DMS53 (cell line): ENCODE data around the gene TMEM234.
A peak's percentile ranks its signal among the peaks of the same experiment; 100 is the strongest.

Experiments
- DNase-seq: peaks from one replicate; lab custom pipeline; 2025; lab: John Stamatoyannopoulos, UW

Gene TMEM234

DNA sequence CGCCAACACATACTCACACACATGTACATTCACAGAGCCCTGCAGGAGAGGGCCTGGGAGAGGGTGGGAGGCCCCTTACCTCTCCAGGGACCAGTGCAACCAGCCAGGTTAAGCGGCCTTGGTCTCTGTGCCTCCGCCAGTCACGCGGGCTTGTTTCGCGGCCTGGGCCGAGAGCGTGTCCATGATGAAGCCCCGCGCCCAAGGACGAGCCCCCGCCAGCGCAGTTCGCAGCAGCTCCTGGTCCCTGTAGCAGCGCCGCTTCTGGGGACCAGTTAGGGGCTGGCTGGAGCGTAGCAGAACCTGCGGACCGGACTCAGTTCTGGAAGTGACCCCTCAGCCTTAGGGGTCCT is 17.6 kb upstream of the TMEM234 start:
- peak; percentile 65 for DNase-seq

DNA sequence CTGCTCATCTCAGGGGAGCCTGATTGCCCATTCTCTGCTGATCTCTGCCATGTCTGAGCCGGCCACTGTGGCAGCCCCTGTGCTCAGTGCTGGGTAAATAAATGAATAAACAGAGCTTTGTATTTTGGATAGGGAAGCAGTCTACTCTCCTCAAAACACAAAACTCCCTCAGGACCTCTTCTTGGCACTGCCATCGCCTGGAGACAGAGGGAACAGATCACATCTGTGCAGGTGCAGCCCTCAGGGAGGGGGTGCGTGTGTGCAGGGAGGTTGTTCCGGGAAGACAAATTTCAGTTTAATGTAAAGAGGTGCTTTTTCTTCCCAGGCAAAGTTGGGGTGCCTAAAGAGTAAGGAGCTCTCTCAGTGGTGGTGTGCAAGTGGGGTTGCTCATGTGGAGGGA is 17.2 kb upstream of the TMEM234 start:
- peak; percentile 66 for DNase-seq

DNA sequence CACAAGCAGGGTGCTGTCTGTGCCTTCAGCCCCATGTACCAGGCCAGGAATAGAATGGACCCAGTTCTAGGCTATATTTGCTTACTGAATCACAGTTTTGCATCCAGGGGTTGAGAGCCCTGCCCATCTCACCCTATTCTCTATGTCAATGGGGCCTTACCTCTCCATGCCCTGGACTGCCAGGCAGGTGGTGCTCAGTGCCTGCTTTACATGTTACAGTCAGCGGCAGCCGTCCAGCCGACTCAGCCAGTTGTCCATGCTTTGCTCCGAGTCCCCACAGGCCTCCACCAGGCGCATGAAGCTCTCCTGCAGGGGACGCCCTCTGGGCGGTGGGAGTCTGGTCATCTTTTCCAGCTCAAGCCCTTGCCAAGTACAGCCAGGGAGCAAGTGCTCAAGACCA is 12.6 kb upstream of the TMEM234 start:
- no peak for DNase-seq

DNA sequence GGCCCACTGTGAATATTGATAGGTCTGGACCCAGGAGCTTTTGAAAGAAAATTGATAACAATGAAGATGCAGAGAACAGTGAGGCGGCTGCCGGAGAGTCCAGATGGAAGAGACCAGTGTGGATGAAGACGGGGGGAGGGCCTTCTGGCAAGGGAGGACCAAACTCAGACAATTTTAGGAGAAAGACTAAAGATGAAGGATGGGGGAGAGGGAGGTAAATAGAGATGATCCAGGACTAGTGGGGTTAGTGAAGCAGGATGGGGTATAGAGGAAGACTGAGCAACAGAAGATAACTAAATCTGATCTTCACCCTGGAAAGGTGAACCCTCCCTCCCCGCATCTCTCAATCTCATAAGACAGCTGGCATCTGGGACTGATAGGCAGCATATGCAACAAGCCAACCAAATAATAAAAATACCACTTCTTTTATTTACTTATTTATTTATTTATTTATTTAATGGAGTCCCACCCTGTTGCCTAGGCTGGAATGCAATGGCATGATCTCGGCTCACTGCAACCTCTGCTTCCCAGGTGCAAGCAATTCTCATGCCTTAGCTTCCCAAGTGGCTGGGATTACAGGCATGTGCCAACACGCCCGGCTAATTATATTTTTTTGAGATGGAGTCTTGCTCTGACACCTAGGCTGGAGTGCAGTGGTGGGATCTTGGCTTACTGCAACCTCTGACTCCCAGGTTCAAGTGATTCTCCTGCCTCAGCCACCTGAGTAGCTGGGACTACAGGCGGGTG is 10.6 kb upstream of the TMEM234 start:
- peak; percentile 43 for DNase-seq

DNA sequence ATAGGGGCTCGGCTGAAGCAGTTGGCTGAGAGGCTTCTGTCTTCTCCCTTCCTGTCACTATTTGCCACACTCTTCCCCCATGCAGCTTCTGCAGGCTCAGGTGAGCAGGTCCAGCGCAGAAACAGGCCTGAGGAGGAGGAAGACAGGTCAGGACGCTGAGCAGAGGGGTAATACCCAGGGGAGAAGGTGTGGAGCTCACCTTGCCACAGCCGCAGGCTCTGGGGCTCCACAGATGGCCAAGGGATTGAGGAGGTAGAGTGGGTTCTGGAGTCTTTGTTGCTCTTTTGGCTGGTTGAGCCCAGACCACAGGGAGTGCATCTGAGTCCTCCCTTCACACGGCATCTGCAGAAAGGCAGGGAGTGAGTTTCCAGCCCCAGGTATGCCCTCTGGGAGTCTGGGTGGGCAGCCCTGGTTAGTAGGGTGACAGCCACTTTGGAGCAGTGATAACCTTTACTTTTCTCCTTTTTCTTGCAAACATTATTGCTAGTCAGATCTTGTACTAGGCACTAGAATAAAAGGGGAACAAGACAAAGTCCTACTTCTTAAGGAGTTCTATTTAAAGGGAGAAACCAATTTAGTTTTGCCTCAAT is 9.8 kb upstream of the TMEM234 start:
- no peak for DNase-seq

DNA sequence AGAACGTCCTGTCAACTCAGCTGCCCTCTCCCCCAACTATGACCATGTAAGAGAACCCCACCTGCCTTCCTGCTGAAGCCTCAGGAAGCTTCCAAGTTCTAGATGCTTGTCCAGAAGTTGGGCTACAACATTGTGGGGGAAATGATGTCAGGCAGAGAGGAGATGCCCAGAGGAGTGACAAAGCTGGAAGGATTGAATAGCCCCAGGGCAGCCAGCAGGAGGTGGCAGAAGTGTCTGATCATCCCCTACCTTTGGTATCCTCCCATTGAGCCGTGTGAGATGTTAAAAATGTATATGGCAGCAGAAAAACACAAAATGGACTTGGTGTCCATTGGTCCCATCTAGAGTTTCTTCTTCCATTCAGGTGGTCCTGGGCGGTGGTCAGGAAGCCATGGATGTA is 6.6 kb upstream of the TMEM234 start:
- DNase-seq: no peak

DNA sequence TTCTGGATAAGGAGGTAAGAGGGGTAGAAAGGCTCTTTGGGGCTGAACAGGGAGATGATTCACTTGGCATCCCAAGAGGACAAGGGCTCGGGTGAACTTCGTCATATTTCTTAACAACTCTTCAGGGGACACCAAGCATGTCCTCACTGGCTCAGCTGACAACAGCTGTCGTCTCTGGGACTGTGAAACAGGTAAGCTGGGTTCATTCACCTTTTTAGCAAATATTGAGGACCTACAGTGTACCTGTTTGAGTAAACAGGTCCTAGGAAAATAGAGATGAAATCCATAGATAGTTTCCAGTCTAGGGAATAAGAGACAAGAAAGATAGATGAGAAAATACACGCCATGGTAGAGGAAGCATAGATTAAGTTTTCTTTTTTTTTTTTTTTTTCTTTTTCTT is 2.1 kb upstream of the TMEM234 start:
- DNase-seq: no peak

DNA sequence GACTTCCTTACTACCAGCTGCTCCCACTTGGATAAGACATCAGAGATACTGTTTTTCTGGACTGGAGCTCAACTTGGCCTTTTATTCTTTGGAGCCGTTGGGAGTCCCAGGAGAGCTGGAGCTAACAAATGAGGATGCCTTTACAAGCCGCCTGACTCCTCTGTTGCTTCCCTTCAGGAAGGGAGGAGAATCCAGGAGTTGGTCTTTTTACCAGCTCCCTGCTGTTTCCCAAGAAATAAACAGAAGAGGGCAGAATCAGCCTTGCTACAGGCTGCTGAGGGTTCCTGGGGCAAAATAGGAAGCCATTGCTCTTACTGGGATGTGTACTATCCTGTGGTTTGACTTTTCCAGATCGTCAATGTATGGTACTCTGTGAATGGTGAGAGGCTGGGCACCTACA is 1.5 kb upstream of the TMEM234 start:
- no peak for DNase-seq

DNA sequence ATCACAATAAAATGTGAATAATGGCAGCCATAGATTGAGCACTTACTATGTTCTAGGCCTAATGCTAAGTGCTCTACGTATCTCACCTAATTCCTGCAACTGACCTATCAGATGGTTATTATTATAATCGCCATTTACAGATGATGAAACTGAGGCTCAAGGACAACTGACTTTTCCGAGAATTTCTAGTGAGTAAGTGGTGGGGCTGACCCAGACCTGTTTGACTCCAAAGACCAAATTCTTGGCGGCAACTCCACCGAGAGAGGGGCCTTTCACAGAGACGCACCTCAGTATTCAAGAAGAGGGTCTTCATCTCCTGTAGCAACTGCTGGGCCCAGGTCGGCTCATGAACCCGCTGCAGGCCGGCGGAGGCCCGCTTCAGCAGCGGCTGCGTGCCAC is 573 bp downstream of the TMEM234 start:
- DNase-seq: no peak

DNA sequence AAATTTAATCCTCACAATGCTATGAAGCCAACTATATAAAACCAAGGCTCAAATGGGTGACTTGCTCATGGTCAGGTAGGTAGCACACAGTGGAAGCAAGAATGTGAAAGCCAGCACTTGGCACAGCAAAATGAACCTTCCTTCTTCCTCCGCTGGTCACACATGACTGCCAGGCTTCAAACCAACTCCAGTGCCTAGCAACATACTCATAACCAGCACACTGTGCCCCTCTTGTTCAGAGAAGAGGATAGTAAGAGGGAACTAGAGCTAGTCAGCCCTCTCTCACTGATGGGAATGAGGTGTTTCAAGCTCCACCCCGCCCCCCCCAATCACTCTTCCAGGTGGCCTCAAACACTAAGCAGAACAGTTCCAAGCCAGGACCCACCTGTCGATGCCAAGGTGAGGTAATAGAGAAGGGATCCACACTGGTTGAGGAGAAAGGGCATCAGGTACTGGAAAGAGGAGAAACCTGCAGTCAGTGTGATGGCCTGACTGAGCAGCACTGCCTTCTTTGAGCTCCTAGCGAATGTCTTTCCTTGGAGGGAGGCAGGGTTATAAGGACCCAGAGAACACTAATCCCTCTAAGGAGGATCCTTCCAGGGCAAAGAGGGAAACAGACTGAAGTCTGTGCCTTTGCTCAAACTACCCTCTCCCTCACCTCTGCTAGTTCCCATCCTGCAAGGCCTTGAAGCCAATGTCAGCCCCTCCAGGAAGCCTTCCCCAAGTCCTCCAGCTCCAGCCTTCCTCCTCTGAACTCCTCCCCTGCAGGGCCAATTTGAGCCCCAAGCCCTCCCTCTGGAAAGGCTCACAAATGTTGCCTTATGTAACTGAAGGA is 1.2 kb downstream of the TMEM234 start:
- peak; percentile 56 for DNase-seq

DNA sequence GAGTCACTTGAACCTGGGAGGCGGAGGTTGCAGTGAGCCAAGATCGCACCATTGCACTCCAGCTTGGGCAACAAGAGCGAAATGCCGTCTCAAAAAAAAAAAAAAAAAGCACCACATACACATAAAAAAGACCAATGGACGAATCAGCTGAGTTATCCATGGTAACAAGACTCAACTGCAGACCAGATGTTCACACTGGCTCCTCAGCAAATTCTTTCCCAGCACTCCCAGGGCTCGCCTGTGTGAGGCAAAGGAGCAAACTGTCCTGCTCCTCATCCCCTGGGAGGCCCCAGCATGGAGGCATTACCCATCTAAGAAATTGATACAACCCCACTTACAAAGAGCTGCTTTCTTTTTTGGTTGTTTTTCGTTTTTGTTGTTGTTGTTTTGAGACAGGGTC is 3.1 kb downstream of the TMEM234 start:
- DNase-seq: no peak

DNA sequence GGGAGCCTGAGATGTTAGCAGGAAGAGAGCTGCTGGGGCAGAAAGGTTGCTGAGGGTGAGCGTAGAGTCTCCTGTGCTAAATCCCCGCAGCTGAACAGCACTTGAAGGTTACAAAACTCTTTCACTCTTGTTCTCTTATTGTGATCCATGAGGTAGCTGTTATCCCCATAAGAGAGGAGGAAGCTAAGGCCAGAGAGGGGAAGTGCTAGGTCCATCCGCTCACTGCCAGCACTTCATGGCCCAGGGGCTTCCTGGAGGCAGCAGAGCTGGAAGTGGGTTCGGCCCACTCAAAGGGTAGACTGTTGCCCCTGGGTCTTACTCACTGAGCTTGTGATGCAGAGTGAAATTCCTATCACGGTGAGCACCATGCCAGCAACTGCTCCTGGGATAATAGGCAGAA is 5.6 kb downstream of the TMEM234 start:
- DNase-seq: no peak

DNA sequence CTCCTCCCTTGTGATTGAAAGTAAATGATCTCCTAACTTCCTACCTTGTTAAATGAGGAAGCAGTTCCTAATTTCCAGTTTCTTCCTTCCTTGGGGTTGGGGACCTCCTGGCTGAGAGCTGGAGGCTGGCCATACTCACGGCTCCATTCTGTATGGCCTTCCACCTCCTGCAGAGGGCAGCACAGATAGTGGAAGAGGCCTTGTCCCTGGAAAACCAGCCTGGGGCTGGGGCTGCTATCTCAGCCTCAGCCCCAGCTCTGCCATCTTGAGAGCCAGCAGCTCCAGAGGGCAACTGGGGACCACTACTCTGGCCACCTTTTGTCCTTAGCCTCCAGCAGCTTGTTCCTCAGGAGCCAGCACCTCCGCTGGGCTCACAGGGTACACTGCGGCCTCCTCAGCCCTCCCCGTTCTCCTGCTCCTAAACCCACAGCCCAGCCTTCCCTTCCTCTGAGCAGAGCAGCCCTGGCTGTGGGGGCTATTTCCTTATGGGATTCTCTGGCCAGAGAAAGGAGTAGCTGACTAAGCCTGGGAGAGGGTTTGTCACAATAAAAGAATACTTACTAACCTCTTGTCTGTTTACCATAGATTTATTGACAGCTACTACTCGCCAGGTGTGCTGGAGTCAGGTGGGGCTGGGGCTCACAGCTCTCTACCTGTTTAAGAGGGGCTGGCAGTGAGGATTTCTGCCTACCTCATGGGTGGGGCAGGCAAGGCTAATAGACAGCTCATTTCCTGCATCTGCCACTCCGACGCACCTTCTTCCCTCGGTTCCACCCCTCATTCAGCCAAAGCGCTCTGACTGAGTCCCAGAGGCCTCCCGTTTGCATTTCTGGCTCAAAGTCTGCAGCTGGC is 6.3 kb downstream of the TMEM234 start:
- peak; percentile 93 for DNase-seq

DNA sequence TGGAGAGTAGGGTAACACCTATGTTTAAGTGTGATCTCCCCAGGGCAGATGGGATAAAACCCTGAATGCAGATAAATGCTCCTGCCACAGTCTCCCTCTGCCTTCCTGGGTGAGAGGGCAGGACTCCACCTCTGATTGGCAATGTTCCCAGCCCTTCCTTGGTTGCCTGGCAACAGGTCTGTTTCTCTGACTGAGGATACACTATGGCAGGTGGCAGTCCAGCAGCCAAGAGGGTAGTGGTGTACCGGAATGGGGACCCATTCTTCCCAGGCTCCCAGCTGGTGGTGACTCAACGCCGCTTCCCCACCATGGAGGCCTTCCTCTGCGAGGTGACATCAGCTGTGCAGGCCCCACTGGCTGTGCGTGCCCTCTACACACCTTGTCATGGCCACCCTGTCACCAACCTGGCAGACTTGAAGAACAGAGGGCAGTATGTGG is 13.2 kb downstream of the TMEM234 start, which contains the start of gene DCDC2B:
Gene DCDC2B (plus strand): TSS at position 199 of the 438 bp plus-strand sequence. CDS start 5 bp downstream, at position 204.
- peak; percentile 100 for DNase-seq

DNA sequence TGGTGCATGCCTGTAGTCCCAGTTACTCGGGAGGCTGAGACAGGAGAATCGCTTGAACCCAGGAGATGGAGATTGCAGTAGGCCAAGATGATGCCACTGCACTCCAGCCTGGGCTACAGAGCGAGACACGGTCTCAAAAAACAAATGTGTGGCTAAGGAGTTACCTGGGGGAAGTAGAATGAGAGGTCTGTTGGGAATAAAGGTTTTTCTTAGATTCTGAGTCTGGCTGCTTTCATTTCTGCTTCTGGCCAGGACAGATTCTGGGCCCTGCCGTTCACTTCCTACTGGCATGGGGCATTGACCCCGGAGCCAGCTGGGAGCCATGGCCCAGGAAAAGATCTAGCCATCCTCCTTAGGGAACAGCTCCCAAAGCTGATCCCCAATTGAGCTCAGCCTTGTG is 13.7 kb downstream of the TMEM234 start:
- DNase-seq: no peak

DNA sequence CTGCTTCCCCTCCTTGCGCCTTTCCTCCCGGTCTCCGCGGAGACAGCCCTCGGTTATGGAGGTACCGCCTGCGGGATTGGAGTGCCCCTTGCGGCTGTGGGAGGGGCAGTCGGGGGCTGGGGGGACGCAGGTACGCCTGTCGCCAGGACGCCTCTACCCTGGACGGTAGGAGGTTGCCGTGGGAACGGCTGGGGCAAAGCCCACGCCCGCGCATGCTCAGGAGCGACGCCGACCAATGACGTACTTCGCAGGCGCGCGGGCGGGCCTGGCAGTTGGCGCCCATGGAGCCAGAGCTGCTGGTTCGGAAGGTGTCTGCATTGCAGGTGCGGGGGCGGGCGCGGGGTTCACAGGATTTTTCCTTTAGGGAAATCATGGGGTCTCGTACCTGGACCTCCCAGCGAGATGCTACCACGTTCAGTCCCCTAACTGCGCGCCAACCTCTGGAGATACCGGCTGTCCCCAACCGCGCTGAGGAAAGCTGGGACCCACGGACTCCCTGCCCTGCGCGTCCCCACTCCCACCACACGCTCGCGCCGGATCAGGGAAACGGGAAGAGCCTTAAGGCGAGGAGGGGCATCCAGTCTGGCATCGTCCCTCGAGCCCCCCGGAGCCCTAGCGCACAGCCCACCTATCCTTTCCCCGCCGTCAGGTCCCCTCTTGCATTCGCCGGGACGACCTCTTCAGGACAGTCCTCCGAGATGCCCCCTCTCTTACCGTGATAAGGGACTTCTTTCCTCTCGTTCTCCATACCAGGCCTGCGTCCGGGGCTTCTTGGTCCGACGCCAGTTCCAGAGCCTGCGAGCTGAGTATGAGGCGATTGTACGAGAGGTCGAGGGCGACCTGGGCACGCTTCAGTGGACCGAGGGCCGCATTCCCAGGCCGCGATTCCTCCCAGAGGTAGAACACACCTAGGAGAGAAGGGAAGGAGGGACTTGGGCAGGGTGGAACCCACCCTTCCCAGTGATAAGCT is 16.5 kb downstream of the TMEM234 start, which contains the start of gene IQCC:
Gene IQCC (plus strand): TSS at position 271 of the 970 bp plus-strand sequence. CDS start 11 bp downstream, at position 282.
- DNase-seq: peak; percentile 98

DNA sequence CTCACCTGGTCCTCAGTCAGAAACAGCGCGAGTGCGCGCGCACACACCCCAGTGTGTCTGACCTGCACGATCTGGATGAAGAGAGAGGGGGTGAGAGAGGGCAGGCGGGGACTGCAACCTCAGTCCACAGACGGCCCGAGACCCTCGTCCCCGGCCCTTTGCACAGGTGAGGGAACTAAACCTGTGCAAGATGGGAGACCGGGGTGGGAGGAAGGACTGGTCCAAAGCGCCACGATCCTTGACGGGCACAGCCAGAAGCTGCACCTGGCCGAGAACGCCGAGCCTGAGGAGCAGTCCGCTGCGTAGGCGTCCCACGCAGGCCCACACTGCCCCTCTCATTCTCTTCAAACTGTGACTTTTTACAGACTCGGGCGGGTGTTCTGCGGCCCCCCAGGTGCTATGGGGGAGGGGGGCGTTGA is 17.2 kb downstream of the TMEM234 start:
- DNase-seq: peak; percentile 87

DNA sequence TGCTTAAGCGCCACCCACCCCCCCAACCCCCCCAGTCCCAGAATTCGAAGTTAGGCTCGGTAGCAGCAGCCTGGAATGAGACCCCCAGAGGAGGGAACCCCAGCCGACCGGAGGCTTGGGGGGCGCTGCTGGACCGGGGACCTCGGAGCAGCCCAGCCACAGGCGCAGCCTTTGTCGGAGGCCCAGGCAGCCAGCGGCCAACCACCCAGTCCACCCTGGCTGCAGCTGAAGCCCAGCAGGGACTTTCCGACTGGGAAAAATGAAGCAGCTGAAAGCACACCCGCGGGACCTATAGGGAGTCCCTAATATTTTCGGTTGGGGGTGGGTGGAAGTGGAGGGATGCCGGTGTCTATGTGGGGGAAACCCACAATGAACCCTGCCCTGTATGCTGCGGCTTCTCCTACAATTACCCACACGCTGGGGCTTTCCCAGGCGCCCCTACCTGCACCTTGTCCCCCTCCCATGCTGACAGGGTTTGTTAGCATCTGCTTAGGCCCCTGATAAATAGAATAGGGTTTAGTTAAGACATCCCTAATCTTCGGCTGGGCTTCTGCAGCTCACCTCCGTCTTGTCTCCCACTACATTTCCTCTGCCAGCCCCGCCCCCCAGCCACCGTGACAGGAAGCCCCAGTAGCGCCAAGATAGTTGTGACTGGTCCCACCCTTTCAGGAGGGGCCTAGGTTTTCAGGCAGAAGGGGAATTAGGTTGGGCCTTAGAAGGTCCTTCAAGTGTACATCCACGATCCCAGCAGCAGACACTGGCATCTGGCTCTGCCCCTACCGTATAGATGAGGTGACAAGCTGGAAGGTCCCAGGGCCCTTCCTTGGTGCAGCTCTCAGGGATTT is 20.9 kb downstream of the TMEM234 start:
- DNase-seq: peak; percentile 80

DNA sequence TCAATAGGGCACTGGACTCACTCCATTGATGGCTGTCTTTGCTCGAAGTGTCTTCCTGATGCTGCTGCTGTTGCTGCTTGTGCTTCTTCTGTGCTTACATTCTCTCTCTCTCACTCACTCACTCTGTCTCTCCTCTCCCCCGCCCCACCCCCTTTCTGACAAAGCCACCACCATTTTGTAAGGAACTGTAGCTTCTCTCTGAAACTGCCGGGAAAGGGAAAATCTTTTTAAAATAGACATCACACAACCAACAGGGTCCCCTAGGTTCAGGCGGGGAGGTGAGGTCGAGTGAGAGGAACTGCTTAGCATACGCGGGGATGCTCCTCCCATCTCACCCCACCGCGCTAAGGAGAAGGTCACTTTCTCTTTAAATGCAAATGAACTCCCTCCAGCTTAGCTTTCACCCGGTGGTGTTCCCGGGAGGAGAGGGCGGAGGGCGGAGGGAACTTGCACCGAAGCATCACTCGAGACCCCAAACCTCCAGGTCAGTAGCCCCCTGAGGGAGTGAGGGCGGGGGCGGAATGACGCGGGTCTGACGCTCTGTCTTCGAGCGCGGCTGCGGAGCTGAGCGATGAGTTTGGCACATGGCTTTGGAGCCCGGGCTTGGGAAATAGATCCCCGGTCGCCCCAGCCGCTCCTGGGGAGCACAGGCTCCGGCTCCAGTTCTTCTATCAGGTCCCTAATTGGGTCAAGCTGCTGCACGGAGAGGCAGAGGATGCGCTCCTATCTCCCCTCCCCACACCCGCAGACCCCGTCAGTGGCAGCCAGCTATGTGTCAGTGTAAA is 21.7 kb downstream of the TMEM234 start, which contains the start of gene CCDC28B:
Gene CCDC28B (plus strand): TSS at position 370 of the 785 bp plus-strand sequence. CDS start 1,341 bp downstream, outside the sequence.
- peak; percentile 85 for DNase-seq
